Activated effector memory CD4-positive, alpha-beta T cell treated with anti-CD3 and anti-CD28 coated beads, Interleukin-2, amount 50 U/mL, for 16 hours (primary cell): Measurements from ENCODE around the gene GNGT2.
"Not testable (repeated sequence)": the region's sequence is repeated elsewhere in the genome, so short reads cannot be mapped to it uniquely, and the experiment has no call there.

ENCODE experiments used
- DNase-seq: peaks from one replicate; pipeline ENCODE4 v3.0.0-alpha.2; 2020

The GNGT2 gene

GRCh38 chr17:49201481-49201927 is 8.9 kb downstream of the GNGT2 start:
- DNase-seq = no peak

DNA sequence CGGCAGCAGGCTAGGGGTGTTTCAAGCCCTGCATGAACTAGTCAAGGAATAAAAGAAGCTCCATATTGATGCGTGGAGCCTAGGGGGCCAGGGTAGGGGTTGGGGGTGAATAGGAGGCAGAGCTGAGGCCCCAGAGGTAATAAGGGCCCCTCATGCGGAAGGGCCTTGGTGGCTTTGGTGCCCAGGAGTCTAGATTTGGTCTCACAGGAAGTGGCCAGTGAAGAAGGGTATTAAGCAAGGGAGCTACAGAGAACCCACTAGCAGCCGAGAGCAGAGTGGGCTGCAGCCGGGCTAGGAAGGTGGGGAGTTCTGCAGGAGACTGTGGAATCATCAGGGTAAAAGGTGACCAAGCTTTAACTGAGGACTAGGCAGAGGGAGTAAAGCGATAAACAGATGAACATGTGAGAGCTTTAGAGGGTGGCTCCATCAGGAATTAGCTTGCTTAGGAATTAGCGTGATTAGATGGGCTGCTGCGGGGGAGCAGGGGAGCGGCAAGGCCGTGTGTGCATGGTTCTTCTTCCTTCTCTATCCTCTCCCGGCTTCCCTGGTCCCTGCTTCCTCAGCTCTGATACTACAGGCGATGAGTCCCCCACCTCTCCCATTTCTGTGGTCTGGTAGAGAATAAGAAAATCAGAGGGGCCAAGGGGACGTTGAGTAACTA is 9.8 kb downstream of the GNGT2 start:
- no peak for DNase-seq

GRCh38 chr17:49198211-49198610 is 12.2 kb downstream of the GNGT2 start:
- DNase-seq = no peak

DNA sequence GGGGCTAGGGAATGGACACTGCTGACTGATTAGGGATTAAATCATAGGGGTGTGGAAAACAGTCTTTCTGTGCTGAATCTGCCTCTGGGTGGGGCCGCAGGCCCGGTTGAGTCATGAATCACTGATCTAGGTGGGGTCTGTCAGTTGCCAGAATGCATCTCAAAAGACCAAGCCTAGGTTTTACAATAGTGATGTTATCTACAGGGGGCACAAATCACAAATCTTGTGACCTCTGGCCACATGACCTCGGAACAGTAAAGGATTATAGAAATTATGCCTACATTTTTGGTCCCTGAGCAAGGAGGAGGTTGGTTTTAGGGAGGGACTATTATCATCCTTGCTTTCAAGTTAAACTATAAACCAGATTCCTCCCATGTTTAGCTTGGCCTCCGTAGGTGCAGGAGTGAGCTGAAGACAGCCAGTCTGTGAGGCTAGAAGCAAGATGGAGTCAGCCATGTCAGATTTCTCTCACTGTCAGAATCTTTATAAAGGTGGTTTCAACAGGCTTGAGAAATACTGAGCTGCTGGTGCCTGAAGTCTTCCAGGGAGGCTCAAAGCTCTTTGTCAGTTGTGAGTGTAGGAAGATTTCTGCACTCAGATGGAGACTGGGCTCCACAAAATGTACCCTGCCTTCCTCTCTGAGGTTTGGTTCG is 12.9 kb downstream of the GNGT2 start:
- DNase-seq = peak; percentile 31

- peak; percentile 27 for DNase-seq
Observed at GRCh38 chr17:49196520-49196919, 13.9 kb downstream of the GNGT2 start.

DNA sequence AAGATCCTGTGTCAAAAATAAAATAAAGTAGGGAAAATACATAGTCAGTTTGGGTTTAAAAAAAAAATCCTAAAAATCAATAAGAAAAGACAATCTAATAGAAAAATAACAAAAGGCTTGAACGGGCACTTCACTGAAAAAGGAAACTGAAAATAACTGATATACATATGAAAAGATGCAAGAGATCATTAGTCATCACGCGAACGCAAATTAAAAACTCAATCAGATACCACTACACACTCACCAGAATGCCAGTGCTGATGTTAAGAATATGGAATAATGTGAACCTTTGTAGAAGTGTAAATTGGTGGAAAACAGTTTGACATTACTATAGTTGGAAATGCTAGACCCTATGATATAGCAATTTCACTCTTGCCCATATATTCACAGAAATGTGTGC is 14.6 kb downstream of the GNGT2 start:
- no peak for DNase-seq

GRCh38 chr17:49194297-49194607 is 16.1 kb downstream of the GNGT2 start:
- DNase-seq = peak; percentile 27

DNA sequence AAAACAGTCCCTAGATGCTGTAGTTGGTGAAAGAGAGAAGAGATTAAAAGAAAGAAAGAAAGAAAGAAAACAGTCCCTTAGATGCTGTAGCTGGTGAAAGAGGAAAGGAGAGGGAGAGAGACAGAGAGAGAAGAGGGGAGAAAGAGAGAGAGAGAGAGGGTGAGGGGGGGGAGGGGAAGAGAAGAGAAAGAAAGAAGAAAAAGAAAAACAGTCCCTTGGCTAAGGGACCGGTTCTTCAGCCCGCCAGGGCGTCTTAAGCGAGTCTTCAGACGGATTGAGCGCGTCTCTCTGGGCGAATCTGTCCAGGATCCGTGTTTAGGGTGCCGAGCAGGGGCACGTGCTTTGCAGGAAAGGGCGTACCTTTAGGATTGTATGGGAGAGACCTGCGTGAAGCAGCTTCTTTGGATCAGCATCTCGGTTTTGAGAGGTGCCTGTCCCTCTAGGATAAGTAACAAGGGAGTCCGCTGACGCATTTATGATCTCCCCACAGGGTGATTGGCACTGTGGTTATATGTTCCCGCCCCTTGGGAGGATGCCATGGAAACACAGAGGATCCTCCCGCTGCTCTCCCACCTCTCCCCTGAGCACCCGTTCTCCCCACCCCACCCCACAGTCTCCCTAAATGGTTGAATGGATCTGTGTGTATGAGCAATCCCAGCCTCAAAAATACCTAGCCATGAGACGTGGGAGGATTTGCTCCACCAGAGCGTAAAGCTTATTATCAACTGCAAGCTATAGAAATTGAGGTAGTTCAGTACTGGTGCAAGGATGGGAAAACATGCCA is 16.7 kb downstream of the GNGT2 start:
- DNase-seq = peak; percentile 67

GRCh38 chr17:49191917-49192741 is 18.2 kb downstream of the GNGT2 start:
- DNase-seq = peak; percentile 96

GRCh38 chr17:49191409-49191916 is 18.9 kb downstream of the GNGT2 start:
- no peak for DNase-seq

DNA sequence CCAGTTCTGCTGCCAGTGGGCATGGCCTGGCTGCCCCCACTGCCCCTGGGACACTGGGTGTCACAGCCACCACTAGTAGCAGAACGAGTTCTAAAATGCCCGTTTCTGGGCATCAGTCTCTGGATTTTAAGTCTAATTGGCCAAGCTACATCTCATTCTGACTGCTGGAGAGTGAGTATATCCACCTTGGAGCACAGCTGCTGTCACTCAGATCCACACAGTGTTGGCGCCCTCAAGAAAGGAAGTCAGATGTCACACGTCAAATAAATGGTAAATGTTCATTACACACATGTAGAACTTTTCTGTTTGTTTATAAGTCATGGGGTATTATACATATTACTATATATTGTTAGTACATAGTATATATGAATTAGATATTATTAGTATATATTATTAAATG is 19.4 kb downstream of the GNGT2 start:
- peak; percentile 62 for DNase-seq

DNA sequence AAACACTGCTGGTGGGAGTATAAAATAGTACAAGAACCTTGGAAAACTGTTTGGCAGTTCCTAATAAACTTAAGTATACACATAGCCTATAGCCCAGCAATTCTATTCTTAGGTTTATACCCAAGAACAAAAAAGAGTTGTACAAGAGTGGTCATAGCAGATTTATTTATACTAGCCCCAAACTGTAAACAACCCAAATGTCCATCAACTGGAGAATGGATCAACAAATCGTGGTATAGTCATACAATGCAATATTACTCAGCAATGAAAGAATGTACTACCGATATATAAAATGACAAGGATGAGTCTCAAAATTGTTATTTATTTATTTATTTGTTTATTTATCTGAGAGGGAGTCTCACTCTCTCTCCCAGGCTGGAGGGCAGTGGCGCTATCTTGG is 23.1 kb downstream of the GNGT2 start:
- no peak for DNase-seq

- DNase-seq = not testable (repeated sequence)
Observed at GRCh38 chr17:49185381-49185780, 25.0 kb downstream of the GNGT2 start.

- DNase-seq = not testable (repeated sequence)
Observed at GRCh38 chr17:49184522-49184921, 25.9 kb downstream of the GNGT2 start.

GRCh38 chr17:49183801-49184200 is 26.6 kb downstream of the GNGT2 start:
- DNase-seq = no peak

GRCh38 chr17:49183341-49183740 is 27.0 kb downstream of the GNGT2 start:
- DNase-seq = no peak

GRCh38 chr17:49180998-49181635 is 29.3 kb downstream of the GNGT2 start:
- DNase-seq = no peak

DNA sequence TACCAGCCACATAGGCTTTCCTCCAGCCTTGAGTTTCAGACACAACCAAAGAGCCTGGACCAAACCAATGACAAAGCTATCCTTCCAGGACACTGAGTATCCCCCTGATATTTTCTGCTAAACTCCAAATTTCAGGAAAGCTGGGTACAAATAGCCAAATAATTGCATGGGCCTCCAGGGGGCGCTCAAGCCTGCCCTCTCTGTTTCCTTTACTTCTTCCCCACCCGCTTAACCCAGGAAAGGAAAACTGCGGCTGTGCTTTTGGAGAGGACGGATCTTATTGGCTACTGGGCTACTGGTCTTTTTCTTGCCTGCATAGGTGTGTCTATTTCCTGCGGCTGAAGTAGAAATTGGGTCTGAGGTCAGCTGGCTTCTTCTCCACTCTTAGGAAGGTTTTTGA is 30.1 kb downstream of the GNGT2 start:
- peak; percentile 88 for DNase-seq

DNA sequence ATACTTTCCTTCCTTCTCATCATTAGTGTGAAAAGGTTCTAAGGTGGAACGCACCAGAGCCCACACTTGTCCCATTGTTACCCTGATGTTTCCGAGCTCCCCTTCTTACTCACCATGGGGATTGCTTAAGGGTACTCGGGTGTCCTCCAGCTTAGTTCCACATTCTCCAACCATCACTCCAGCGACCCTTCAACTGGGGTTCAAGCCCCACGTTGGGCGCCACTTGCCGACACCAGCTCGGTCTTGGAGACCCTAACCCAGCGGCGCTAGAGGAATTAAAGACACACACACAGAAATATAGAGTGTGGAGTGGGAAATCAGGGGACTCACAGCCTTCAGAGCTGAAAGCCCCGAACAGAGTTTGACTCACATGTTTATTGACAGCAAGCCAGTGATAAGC is 34.4 kb downstream of the GNGT2 start:
- DNase-seq = peak; percentile 28

- DNase-seq = not testable (repeated sequence)
Observed at GRCh38 chr17:49170711-49171110, 39.7 kb downstream of the GNGT2 start.

- peak; percentile 52 for DNase-seq
Observed at GRCh38 chr17:49170216-49170615, 40.2 kb downstream of the GNGT2 start.

- DNase-seq = peak; percentile 19
Observed at GRCh38 chr17:49168706-49169105, 41.7 kb downstream of the GNGT2 start.
